GM23338 (cell line): Measurements from ENCODE around the gene CACNA2D2. TPM values are rescaled to one million over a fixed set of nuclear protein-coding genes. Genes with fewer than 3 reads are reported as not detected.

ENCODE experiments used
- ATAC-seq: fragments of 200-7000 bp; cut with Tn5 transposase; 3 replicates; pipeline ENCODE4 v1.9.1; 2020
- DNase-seq: peaks from one replicate; pipeline ENCODE4 v3.0.0-alpha.2; 2015; ENCODE audit warnings: low spot score
- H2AFZ ChIP-seq: fragments of 200-600 bp; sonication (generic); 2 replicates; pipeline ENCODE4 v1.8.0; 2016; ENCODE audit warnings: antibody characterized with exemption, mild to moderate bottlenecking, moderate library complexity
- H3F3A ChIP-seq: fragments of 200-600 bp; sonication (generic); replicated peaks from 2 replicates; pipeline ENCODE4 v1.8.0; 2017; ENCODE audit warnings: antibody characterized with exemption, mixed run types, low read depth
- H3K27ac ChIP-seq: fragments of 200-600 bp; sonication (generic); 2 replicates; pipeline ENCODE4 v1.6.1; 2016; ENCODE audit warnings: low read depth
- H3K27me3 ChIP-seq: fragments of 200-600 bp; sonication (generic); 2 replicates; pipeline ENCODE4 v1.8.0; 2016; ENCODE audit warnings: mild to moderate bottlenecking, mixed run types, moderate library complexity; ENCODE audit not compliant: insufficient read depth
- H3K36me3 ChIP-seq: fragments of 200-600 bp; sonication (generic); 2 replicates; pipeline ENCODE4 v1.8.0; 2016; ENCODE audit warnings: mild to moderate bottlenecking; ENCODE audit not compliant: insufficient read depth
- H3K4me1 ChIP-seq: fragments of 200-600 bp; sonication (generic); 2 replicates; pipeline ENCODE4 v1.8.0; 2016; ENCODE audit warnings: mild to moderate bottlenecking, moderate library complexity; ENCODE audit not compliant: insufficient read depth
- H3K4me2 ChIP-seq: fragments of 200-600 bp; sonication (generic); 2 replicates; pipeline ENCODE4 v1.7.1; 2017; ENCODE audit warnings: mixed run types
- H3K4me3 ChIP-seq: fragments of 200-600 bp; sonication (generic); 2 replicates; pipeline ENCODE4 v1.6.1; 2016; ENCODE audit warnings: mixed run types
- H3K79me2 ChIP-seq: fragments of 200-600 bp; sonication (generic); replicated peaks from 2 replicates; pipeline ENCODE4 v1.8.0; 2017; ENCODE audit warnings: mild to moderate bottlenecking; ENCODE audit not compliant: insufficient read depth
- H3K9me2 ChIP-seq: fragments of 200-600 bp; sonication (generic); 2 replicates; pipeline ENCODE4 v1.8.0; 2017; ENCODE audit not compliant: insufficient read depth
- H4K20me1 ChIP-seq: fragments of 200-600 bp; sonication (generic); replicated peaks from 2 replicates; pipeline ENCODE4 v1.8.0; 2017; ENCODE audit warnings: mild to moderate bottlenecking; ENCODE audit not compliant: insufficient read depth
- H3K27ac Mint-ChIP-seq: 2 replicates; pipeline ENCODE4 v1.8.0; 2020; ENCODE audit warnings: inconsistent platforms, mild to moderate bottlenecking, moderate library complexity, mixed read lengths
- H3K27me3 Mint-ChIP-seq: 3 replicates; pipeline ENCODE4 v1.8.0; 2022; ENCODE audit warnings: low read depth, mild to moderate bottlenecking, moderate library complexity, mixed read lengths, inconsistent platforms; ENCODE audit not compliant: insufficient read depth, poor library complexity
- H3K36me3 Mint-ChIP-seq: 3 replicates; pipeline ENCODE4 v1.8.0; 2021; ENCODE audit warnings: low read depth, mild to moderate bottlenecking, inconsistent platforms, moderate library complexity, mixed read lengths
- H3K4me1 Mint-ChIP-seq: 3 replicates; pipeline ENCODE4 v1.8.0; 2020; ENCODE audit warnings: mild to moderate bottlenecking, inconsistent platforms, mixed read lengths
- H3K4me3 Mint-ChIP-seq: 3 replicates; pipeline ENCODE4 v1.8.0; 2021; ENCODE audit warnings: moderate library complexity, mild to moderate bottlenecking, inconsistent platforms, mixed read lengths
- H3K9me3 Mint-ChIP-seq: 3 replicates; pipeline ENCODE4 v1.8.0; 2020; ENCODE audit warnings: moderate library complexity, mild to moderate bottlenecking, inconsistent platforms, mixed read lengths
- EZH2 ChIP-seq: fragments of 200-600 bp; sonication (generic); IDR thresholded peaks from one replicate; pipeline ENCODE4 v1.8.0; 2017; ENCODE audit warnings: antibody characterized with exemption, mild to moderate bottlenecking, low read depth; ENCODE audit not compliant: unreplicated experiment
- EZH2phosphoT487 ChIP-seq: fragments of 200-600 bp; sonication (generic); IDR thresholded peaks from one replicate; pipeline ENCODE4 v1.8.1; 2018; ENCODE audit warnings: antibody characterized with exemption; ENCODE audit not compliant: unreplicated experiment
- JUNB ChIP-seq: IDR thresholded peaks from one replicate; pipeline ENCODE4 v1.6.1; 2016; ENCODE audit warnings: antibody characterized with exemption; ENCODE audit not compliant: unreplicated experiment
- NANOG ChIP-seq: IDR thresholded peaks from 2 replicates; pipeline ENCODE4 v1.6.1; 2016; ENCODE audit warnings: antibody characterized with exemption, borderline replicate concordance
- POLR2AphosphoS5 ChIP-seq: IDR thresholded peaks from 2 replicates; pipeline ENCODE4 v1.6.1; 2016; ENCODE audit warnings: antibody characterized with exemption, low read depth
- STAT1 ChIP-seq: IDR thresholded peaks from one replicate; pipeline ENCODE4 v1.6.1; 2016; ENCODE audit warnings: antibody characterized with exemption; ENCODE audit not compliant: unreplicated experiment
- ZNF114 ChIP-seq: fragments of 250-450 bp; sonication (Bioruptor Pico); IDR thresholded peaks from 2 replicates; pipeline ENCODE4 v1.5.0; 2020; ENCODE audit warnings: mild to moderate bottlenecking, moderate library complexity
- ZNF331 ChIP-seq: fragments of 250-450 bp; sonication (Bioruptor Pico); IDR thresholded peaks from 2 replicates; pipeline ENCODE4 v1.5.0; 2020; ENCODE audit warnings: low read depth, mild to moderate bottlenecking, moderate library complexity
- ZNF462 ChIP-seq: fragments of 250-450 bp; sonication (Bioruptor Pico); IDR thresholded peaks from 2 replicates; pipeline ENCODE4 v1.5.0; 2020; ENCODE audit warnings: mild to moderate bottlenecking, moderate library complexity
- polyA plus RNA-seq: library from polyadenylated mRNA; unstranded; fragments of >200 nt; fragmentation: Nextera tagmentation; extraction: Ambion mirVana; gene quantifications from 2 replicates; pipeline ENCODE4 v1.2.1, GENCODE V29; 2016
- total RNA-seq: library from RNA; depleted of rRNA; stranded (reverse); fragments of >200 nt; shearing (Covaris generic); gene quantifications from 2 replicates; pipeline ENCODE4 v1.2.3, GENCODE V29; 2014
- TF ChIP-seq, protein P1 (sequence below): IDR thresholded peaks from 2 replicates; pipeline ENCODE4 v1.6.1; 2016; ENCODE audit warnings: antibody characterized with exemption
- TF ChIP-seq, protein P2 (sequence below): IDR thresholded peaks from one replicate; pipeline ENCODE4 v1.6.1; 2018; ENCODE audit warnings: antibody characterized with exemption; ENCODE audit not compliant: unreplicated experiment

CACNA2D2 gene
- total and polyA plus RNA-seq, 2 experiments from 2014 or later = 4.7 to 11.4 TPM

- Mint-ChIP-seq H3K9me3 (no peaks in the 10 kb centered on the region), H3K27ac (no peak overlapping the region), H3K36me3 (no peaks in the 10 kb centered on the region), H3K4me3 (no peak overlapping the region), H3K4me1 (peaks cover 82% of the 10 kb centered on the region), H3K27me3 (peaks cover 33% of the 10 kb centered on the region)
- no peak for TF ChIP-seq EZH2phosphoT487
- no peak for TF ChIP-seq POLR2AphosphoS5
- no peak for TF ChIP-seq EZH2
- no peaks in the 10 kb centered on the region for H3K27me3 ChIP-seq
- H3K27ac ChIP-seq = no peak overlapping the region
- H3K4me3 ChIP-seq = no peak overlapping the region
- H3K4me1 ChIP-seq = peaks cover 54% of the 10 kb centered on the region
- H3K79me2 ChIP-seq = no peaks in the 10 kb centered on the region
- no peak for DNase-seq
- 0 out of 2 replicates have a peak overlapping the region, but pooled peaks have one; percentile 72 for H3K4me2 ChIP-seq
- no peak overlapping the region for H2AFZ ChIP-seq
- ATAC-seq = no peak
- no peaks in the 10 kb centered on the region for H3K9me2 ChIP-seq
- no peaks in the 10 kb centered on the region for H4K20me1 ChIP-seq
- H3K36me3 ChIP-seq = no peaks in the 10 kb centered on the region; the same call in 1 of the 2 replicates
- peaks cover 9% of the 10 kb centered on the region for H3F3A ChIP-seq
Measured at GRCh38 chr3:50521572-50521971, 18.1 kb upstream of the CACNA2D2 start.

GRCh38 chr3:50520849-50521248, 17.4 kb upstream of the CACNA2D2 start:
- DNase-seq = no peak
- Histone ChIP-seq H3K36me3 (no peaks in the 10 kb centered on the region), H3F3A (peaks cover 9% of the 10 kb centered on the region), H3K4me3 (0 out of 2 replicates have a peak overlapping the region, but pooled peaks have one; percentile 17), H3K27ac (peak overlapping the region; percentile 93; the same call in 1 of the 2 replicates), H2AFZ (peak overlapping the region; percentile 88), H3K27me3 (no peaks in the 10 kb centered on the region), H3K4me2 (peak overlapping the region; percentile 72), H4K20me1 (no peaks in the 10 kb centered on the region), H3K4me1 (peaks cover 55% of the 10 kb centered on the region), H3K9me2 (no peaks in the 10 kb centered on the region), H3K79me2 (no peaks in the 10 kb centered on the region)
- H3K4me1 Mint-ChIP-seq = peaks cover 84% of the 10 kb centered on the region
- no peak overlapping the region for H3K4me3 Mint-ChIP-seq
- H3K9me3 Mint-ChIP-seq = no peaks in the 10 kb centered on the region
- H3K27ac Mint-ChIP-seq = peak overlapping the region; percentile 83
- ATAC-seq = no peak
- peaks cover 34% of the 10 kb centered on the region for H3K27me3 Mint-ChIP-seq
- H3K36me3 Mint-ChIP-seq = no peaks in the 10 kb centered on the region
- TF ChIP-seq ZNF462 (CRISPR knock-in tag) (no peak), STAT1 (no peak), ZNF331 (CRISPR knock-in tag) (no peak), EZH2phosphoT487 (no peak), ZNF114 (CRISPR knock-in tag) (no peak), POLR2AphosphoS5 (no peak), NANOG (no peak), JUNB (no peak), EZH2 (no peak)
- TF ChIP-seq, protein P1, sequence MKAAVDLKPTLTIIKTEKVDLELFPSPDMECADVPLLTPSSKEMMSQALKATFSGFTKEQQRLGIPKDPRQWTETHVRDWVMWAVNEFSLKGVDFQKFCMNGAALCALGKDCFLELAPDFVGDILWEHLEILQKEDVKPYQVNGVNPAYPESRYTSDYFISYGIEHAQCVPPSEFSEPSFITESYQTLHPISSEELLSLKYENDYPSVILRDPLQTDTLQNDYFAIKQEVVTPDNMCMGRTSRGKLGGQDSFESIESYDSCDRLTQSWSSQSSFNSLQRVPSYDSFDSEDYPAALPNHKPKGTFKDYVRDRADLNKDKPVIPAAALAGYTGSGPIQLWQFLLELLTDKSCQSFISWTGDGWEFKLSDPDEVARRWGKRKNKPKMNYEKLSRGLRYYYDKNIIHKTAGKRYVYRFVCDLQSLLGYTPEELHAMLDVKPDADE = no peak
- TF ChIP-seq, protein P2, sequence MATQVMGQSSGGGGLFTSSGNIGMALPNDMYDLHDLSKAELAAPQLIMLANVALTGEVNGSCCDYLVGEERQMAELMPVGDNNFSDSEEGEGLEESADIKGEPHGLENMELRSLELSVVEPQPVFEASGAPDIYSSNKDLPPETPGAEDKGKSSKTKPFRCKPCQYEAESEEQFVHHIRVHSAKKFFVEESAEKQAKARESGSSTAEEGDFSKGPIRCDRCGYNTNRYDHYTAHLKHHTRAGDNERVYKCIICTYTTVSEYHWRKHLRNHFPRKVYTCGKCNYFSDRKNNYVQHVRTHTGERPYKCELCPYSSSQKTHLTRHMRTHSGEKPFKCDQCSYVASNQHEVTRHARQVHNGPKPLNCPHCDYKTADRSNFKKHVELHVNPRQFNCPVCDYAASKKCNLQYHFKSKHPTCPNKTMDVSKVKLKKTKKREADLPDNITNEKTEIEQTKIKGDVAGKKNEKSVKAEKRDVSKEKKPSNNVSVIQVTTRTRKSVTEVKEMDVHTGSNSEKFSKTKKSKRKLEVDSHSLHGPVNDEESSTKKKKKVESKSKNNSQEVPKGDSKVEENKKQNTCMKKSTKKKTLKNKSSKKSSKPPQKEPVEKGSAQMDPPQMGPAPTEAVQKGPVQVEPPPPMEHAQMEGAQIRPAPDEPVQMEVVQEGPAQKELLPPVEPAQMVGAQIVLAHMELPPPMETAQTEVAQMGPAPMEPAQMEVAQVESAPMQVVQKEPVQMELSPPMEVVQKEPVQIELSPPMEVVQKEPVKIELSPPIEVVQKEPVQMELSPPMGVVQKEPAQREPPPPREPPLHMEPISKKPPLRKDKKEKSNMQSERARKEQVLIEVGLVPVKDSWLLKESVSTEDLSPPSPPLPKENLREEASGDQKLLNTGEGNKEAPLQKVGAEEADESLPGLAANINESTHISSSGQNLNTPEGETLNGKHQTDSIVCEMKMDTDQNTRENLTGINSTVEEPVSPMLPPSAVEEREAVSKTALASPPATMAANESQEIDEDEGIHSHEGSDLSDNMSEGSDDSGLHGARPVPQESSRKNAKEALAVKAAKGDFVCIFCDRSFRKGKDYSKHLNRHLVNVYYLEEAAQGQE = no peak
